HEK293 (cell line): Measurements from ENCODE around the gene RAD21L1.
A peak's percentile ranks its signal among the peaks of the same experiment; 100 is the strongest.

Source experiments
- CTCF ChIA-PET: fragments of 350-600 bp; formaldehyde crosslinking; extraction: SDS; loops from one replicate; lab custom pipeline; 2021; ENCODE audit warnings: antibody characterized with exemption; lab: Yijun Ruan, JAX
- POLR2A ChIA-PET: fragments of 300-600 bp; formaldehyde crosslinking; extraction: SDS; loops from one replicate; lab custom pipeline; 2020; ENCODE audit warnings: antibody characterized with exemption, inconsistent platforms; lab: Yijun Ruan, JAX
- H3K27ac ChIP-seq: fragments of 200-500 bp; sonication (Bioruptor generic); 2 replicates; pipeline ENCODE4 v1.5.1; 2014; ENCODE audit warnings: low read depth, low read length, control low read depth, inconsistent platforms; ENCODE audit errors: extremely low read depth
- H3K36me3 ChIP-seq, 2 experiments: fragments of 200-500 bp in 1 of 2; sonication (Bioruptor generic) in 1 of 2; 1 replicate in 1 of 2; 2 replicates in 1 of 2; pipeline ENCODE4 v1.5.1; 2014 to 2017; ENCODE audit warnings: inconsistent platforms in 2 of 2, low read length in 2 of 2; ENCODE audit not compliant: control insufficient read depth in 2 of 2, insufficient read depth in 1 of 2
- H3K4me1 ChIP-seq: fragments of 200-500 bp; sonication (Bioruptor generic); 2 replicates; pipeline ENCODE4 v1.5.1; 2014; ENCODE audit warnings: mild to moderate bottlenecking, low read length, inconsistent platforms; ENCODE audit not compliant: control insufficient read depth, insufficient read depth
- H3K4me3 ChIP-seq: 2 replicates; pipeline ENCODE4 v1.5.1; 2011; ENCODE audit warnings: low read depth, mild to moderate bottlenecking, control low read depth, low read length, moderate library complexity
- H3K9me3 ChIP-seq: fragments of 200-500 bp; sonication (Bioruptor generic); 2 replicates; pipeline ENCODE4 v1.5.1; 2014; ENCODE audit warnings: low read depth, low read length, inconsistent platforms; ENCODE audit not compliant: control insufficient read depth, insufficient read depth
- EGR2 ChIP-seq: fragments of 450-650 bp; formaldehyde crosslinking; IDR thresholded peaks from 2 replicates; pipeline ENCODE4 v1.5.1; 2016; ENCODE audit warnings: low read depth, missing biosample characterization, missing genetic modification characterization
- GLIS2 ChIP-seq: fragments of 450-650 bp; formaldehyde crosslinking; IDR thresholded peaks from 2 replicates; pipeline ENCODE4 v1.5.1; 2016; ENCODE audit warnings: missing biosample characterization, missing genetic modification characterization
- PRDM1 ChIP-seq: fragments of 450-650 bp; formaldehyde crosslinking; IDR thresholded peaks from 2 replicates; pipeline ENCODE4; 2016; ENCODE audit warnings: missing biosample characterization, missing genetic modification characterization
- REPIN1 ChIP-seq: fragments of 450-650 bp; formaldehyde crosslinking; IDR thresholded peaks from 2 replicates; pipeline ENCODE4 v1.5.1; 2017; ENCODE audit warnings: missing biosample characterization, missing genetic modification characterization, low read depth
- SCRT1 ChIP-seq: fragments of 450-650 bp; formaldehyde crosslinking; IDR thresholded peaks from 2 replicates; pipeline ENCODE4 v1.5.1; 2016; ENCODE audit warnings: missing biosample characterization, missing genetic modification characterization, borderline replicate concordance
- SCRT2 ChIP-seq: fragments of 450-650 bp; formaldehyde crosslinking; IDR thresholded peaks from 2 replicates; pipeline ENCODE4 v1.5.1; 2016; ENCODE audit warnings: missing biosample characterization, missing genetic modification characterization
- ZBTB21 ChIP-seq: fragments of 450-650 bp; formaldehyde crosslinking; IDR thresholded peaks from 2 replicates; pipeline ENCODE4 v1.5.1; 2017; ENCODE audit warnings: missing biosample characterization, missing genetic modification characterization
- ZNF112 ChIP-seq: fragments of 450-650 bp; formaldehyde crosslinking; IDR thresholded peaks from 2 replicates; pipeline ENCODE4 v1.5.0; 2017; ENCODE audit warnings: missing biosample characterization, missing genetic modification characterization
- ZNF121 ChIP-seq: fragments of 450-650 bp; formaldehyde crosslinking; IDR thresholded peaks from 2 replicates; pipeline ENCODE4 v1.5.1; 2016; ENCODE audit warnings: missing biosample characterization, missing genetic modification characterization
- ZNF138 ChIP-seq: fragments of 450-650 bp; formaldehyde crosslinking; IDR thresholded peaks from 2 replicates; pipeline ENCODE4 v1.5.1; 2016; ENCODE audit warnings: missing biosample characterization, missing genetic modification characterization, borderline replicate concordance
- ZNF157 ChIP-seq: fragments of 450-650 bp; formaldehyde crosslinking; IDR thresholded peaks from 2 replicates; pipeline ENCODE4 v1.5.1; 2016; ENCODE audit warnings: missing biosample characterization, missing genetic modification characterization
- ZNF354C ChIP-seq: fragments of 450-650 bp; formaldehyde crosslinking; IDR thresholded peaks from 2 replicates; pipeline ENCODE4 v1.5.1; 2016; ENCODE audit warnings: missing biosample characterization, missing genetic modification characterization, low read depth, borderline replicate concordance
- ZNF366 ChIP-seq: fragments of 450-650 bp; formaldehyde crosslinking; conservative IDR thresholded peaks from 2 replicates; pipeline ENCODE4 v1.5.1; 2016; ENCODE audit warnings: missing biosample characterization, missing genetic modification characterization
- ZNF404 ChIP-seq: fragments of 450-650 bp; formaldehyde crosslinking; IDR thresholded peaks from 2 replicates; pipeline ENCODE4 v1.5.1; 2017; ENCODE audit warnings: missing biosample characterization, missing genetic modification characterization
- ZNF513 ChIP-seq: fragments of 450-650 bp; IDR thresholded peaks from 2 replicates; pipeline ENCODE4 v1.5.1; 2018; ENCODE audit warnings: missing biosample characterization, missing genetic modification characterization
- ZNF529 ChIP-seq: fragments of 450-650 bp; formaldehyde crosslinking; IDR thresholded peaks from 2 replicates; pipeline ENCODE4 v1.5.1; 2017; ENCODE audit warnings: missing genetic modification characterization, missing biosample characterization; ENCODE audit not compliant: insufficient replicate concordance
- ZXDB ChIP-seq: fragments of 450-650 bp; formaldehyde crosslinking; IDR thresholded peaks from 2 replicates; pipeline ENCODE4 v1.5.1; 2016; ENCODE audit warnings: missing biosample characterization, missing genetic modification characterization
- TF ChIP-seq, protein P1 (sequence below): fragments of 450-650 bp; formaldehyde crosslinking; IDR thresholded peaks from 2 replicates; pipeline ENCODE4 v1.5.1; 2017; ENCODE audit warnings: missing biosample characterization, missing genetic modification characterization

RAD21L1 gene

GRCh38 chr20:1280195-1281102 lies 54.6 kb downstream of the RAD21L1 start:
- POLR2A ChIA-PET: interaction anchor here (1.1 kb wide), 1 partner anchor 15 kb away, joined by 3 read pairs; the partner anchor contains the start of gene SNPH
- H3K36me3 ChIP-seq: peaks cover 0 to 6% of the 10 kb centered on the region in 2 experiments; a peak in 1 of 3 replicates
- no peak overlapping the region for H3K27ac ChIP-seq
- TF ChIP-seq, protein P1, sequence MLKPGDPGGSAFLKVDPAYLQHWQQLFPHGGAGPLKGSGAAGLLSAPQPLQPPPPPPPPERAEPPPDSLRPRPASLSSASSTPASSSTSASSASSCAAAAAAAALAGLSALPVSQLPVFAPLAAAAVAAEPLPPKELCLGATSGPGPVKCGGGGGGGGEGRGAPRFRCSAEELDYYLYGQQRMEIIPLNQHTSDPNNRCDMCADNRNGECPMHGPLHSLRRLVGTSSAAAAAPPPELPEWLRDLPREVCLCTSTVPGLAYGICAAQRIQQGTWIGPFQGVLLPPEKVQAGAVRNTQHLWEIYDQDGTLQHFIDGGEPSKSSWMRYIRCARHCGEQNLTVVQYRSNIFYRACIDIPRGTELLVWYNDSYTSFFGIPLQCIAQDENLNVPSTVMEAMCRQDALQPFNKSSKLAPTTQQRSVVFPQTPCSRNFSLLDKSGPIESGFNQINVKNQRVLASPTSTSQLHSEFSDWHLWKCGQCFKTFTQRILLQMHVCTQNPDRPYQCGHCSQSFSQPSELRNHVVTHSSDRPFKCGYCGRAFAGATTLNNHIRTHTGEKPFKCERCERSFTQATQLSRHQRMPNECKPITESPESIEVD (tag by site-specific recombination): no peak
- TF ChIP-seq ZNF121: no peak
- TF ChIP-seq GLIS2: no peak
- 0 out of 2 replicates have a peak, but pooled peaks have one; percentile 22 for TF ChIP-seq EGR2 (tag by site-specific recombination)
- TF ChIP-seq PRDM1 (tag by site-specific recombination): no peak
- H3K4me1 ChIP-seq: no peaks in the 10 kb centered on the region
- CTCF ChIA-PET: interaction anchor here (0.6 to 2.4 kb wide), 2 partner anchors 10 to 223 kb away, joined by 5 to 7 read pairs; no protein-coding TSS in a partner anchor
- no peaks in the 10 kb centered on the region for H3K9me3 ChIP-seq
- no peak overlapping the region for H3K4me3 ChIP-seq

- Histone ChIP-seq H3K4me3 (no peak overlapping the region), H3K27ac (no peak overlapping the region), H3K4me1 (no peaks in the 10 kb centered on the region), H3K36me3 (peaks cover 0 to 6% of the 10 kb centered on the region in 2 experiments; a peak in 1 of 3 replicates), H3K9me3 (no peaks in the 10 kb centered on the region)
- ChIA-PET POLR2A (interaction anchor here (1.1 kb wide), 1 partner anchor 16 kb away, joined by 3 read pairs; the partner anchor contains the start of gene SNPH), CTCF (interaction anchor here (0.6 to 2.4 kb wide), 4 partner anchors 9 to 1228 kb away, joined by 3 to 7 read pairs (median 4); no protein-coding TSS in a partner anchor)
- TF ChIP-seq ZNF354C (tag by site-specific recombination) (no peak), ZNF366 (tag by site-specific recombination) (no peak), ZNF157 (no peak), ZXDB (tag by site-specific recombination) (no peak), ZNF404 (tag by site-specific recombination) (no peak), ZNF529 (tag by site-specific recombination) (no peak), ZBTB21 (tag by site-specific recombination) (no peak), SCRT1 (tag by site-specific recombination) (no peak), ZNF112 (tag by site-specific recombination) (no peak), SCRT2 (tag by site-specific recombination) (no peak), REPIN1 (tag by site-specific recombination) (no peak), ZNF513 (tag by site-specific recombination) (no peak), ZNF138 (tag by site-specific recombination) (no peak)
Measured at GRCh38 chr20:1281279-1282057, 55.6 kb downstream of the RAD21L1 start.
